Stimulated activated CD8-positive, alpha-beta memory T cell treated with anti-CD3 and anti-CD28 coated beads, Interleukin-4, amount 100 ng/mL, for 4 hours (primary cell): Measurements from ENCODE around the gene DDX53.

ENCODE experiments used
- DNase-seq, 2 donors: peaks; one replicate each; pipeline ENCODE4 v3.0.0-alpha.2; 2020; ENCODE audit warnings: low read depth in 2 of 2, low spot score in 1 of 2

The DDX53 gene

GRCh38 chrX:23048806-23049573, 49.2 kb downstream of the DDX53 start:
- no peak for DNase-seq

- DNase-seq, result no peak
Observed at GRCh38 chrX:23052324-23052723, 52.6 kb downstream of the DDX53 start.
